K562 (cell line): ENCODE measurements around the gene ZNF581. TPM values are rescaled to one million over a fixed set of nuclear protein-coding genes. Genes with fewer than 3 reads are reported as not detected.

ENCODE experiments used
- ATAC-seq: fragments of 200-7000 bp; cut with Tn5 transposase; 3 replicates; pipeline ENCODE4 v1.9.1; 2020; ENCODE audit warnings: moderate library complexity
- BruUV-seq: library from RNA; stranded (reverse); fragments of 400-500 nt; replicated peaks from 2 replicates; lab custom pipeline; 2021; lab: Mats Ljungman, UMichigan
- CTCF ChIA-PET: fragments of 300-600 bp; formaldehyde crosslinking; extraction: SDS; loops from one replicate; lab custom pipeline; 2021; ENCODE audit warnings: low intra/inter-chr PET ratio; lab: Yijun Ruan, JAX
- POLR2A ChIA-PET: fragments of 300-600, 350-650 bp; sonication (Branson Sonifier 250); formaldehyde crosslinking; extraction: SDS; loops from one replicate; lab custom pipeline; 2021; ENCODE audit warnings: antibody characterized with exemption, inconsistent platforms; lab: Yijun Ruan, JAX
- DNase-seq, 4 experiments: peaks; one replicate each; pipeline versions ENCODE4 v3.0.0 to v3.0.0-alpha.2; 2011 to 2018; ENCODE audit warnings: low spot score in 3 of 4, mixed read lengths in 3 of 4; ENCODE audit errors: extremely low read depth in 1 of 4
- FAIRE-seq: peaks from 2 replicates; lab custom pipeline; 2011; peaks lifted over from hg19 to GRCh38; lab: Jason Lieb, UNC
- H2AFZ ChIP-seq: 2 replicates; pipeline ENCODE4 v1.6.0; 2011; ENCODE audit warnings: low read depth, low read length, control low read depth, inconsistent platforms
- H3K27ac ChIP-seq: fragments of 200-600 bp; 3 replicates; pipeline ENCODE4 v1.8.0; 2011; ENCODE audit warnings: low read depth, mild to moderate bottlenecking, control low read depth, inconsistent platforms, low read length, moderate library complexity, mixed read lengths; ENCODE audit errors: extremely low read depth
- H3K27me3 ChIP-seq, 2 experiments: fragments of 300-600 bp in 1 of 2; 2 replicates in 1 of 2; 3 replicates in 1 of 2; pipeline versions ENCODE4 v1.6.0 to v1.8.0; 2011; ENCODE audit warnings: inconsistent platforms in 2 of 2, low read length in 2 of 2, mild to moderate bottlenecking in 1 of 2, mixed read lengths in 1 of 2, moderate library complexity in 1 of 2; ENCODE audit not compliant: control insufficient read depth in 2 of 2, insufficient read depth in 2 of 2
- H3K36me3 ChIP-seq: fragments of 300-600 bp; 3 replicates; pipeline ENCODE4 v1.8.0; 2011; ENCODE audit warnings: mild to moderate bottlenecking, low read length, inconsistent platforms; ENCODE audit not compliant: control insufficient read depth, insufficient read depth
- H3K4me1 ChIP-seq, 2 experiments: fragments of 200-600 bp in 1 of 2; replicated peaks in 1 of 2; 2 replicates in 1 of 2; 3 replicates in 1 of 2; pipeline versions ENCODE4 v1.5.1 to v1.8.0; 2011; ENCODE audit warnings: inconsistent platforms in 2 of 2, low read length in 2 of 2, mild to moderate bottlenecking in 1 of 2, mixed read lengths in 1 of 2, moderate library complexity in 1 of 2; ENCODE audit not compliant: control insufficient read depth in 2 of 2, insufficient read depth in 2 of 2
- H3K4me2 ChIP-seq: 2 replicates; pipeline ENCODE4 v1.6.1; 2011; ENCODE audit warnings: low read length, control low read depth, inconsistent platforms, mixed read lengths; ENCODE audit not compliant: insufficient read depth
- H3K4me3 ChIP-seq: fragments of 200-600 bp; sonication (generic), shearing (Covaris generic); 2 replicates; pipeline ENCODE4 v1.5.1; 2016; ENCODE audit warnings: control low read depth, inconsistent platforms
- H3K79me2 ChIP-seq: fragments of 200-600 bp; 3 replicates; pipeline ENCODE4 v1.8.0; 2011; ENCODE audit warnings: low read length, inconsistent platforms; ENCODE audit not compliant: control insufficient read depth, insufficient read depth
- H3K9ac ChIP-seq, 2 experiments: 2 replicates each; pipeline versions ENCODE4 v1.6.0 to v1.6.1; 2011; ENCODE audit warnings: low read depth in 2 of 2, low read length in 2 of 2, control low read depth in 1 of 2, inconsistent platforms in 1 of 2, mild to moderate bottlenecking in 1 of 2, mixed read lengths in 1 of 2; ENCODE audit not compliant: insufficient read depth in 1 of 2
- H3K9me1 ChIP-seq: one replicate; pipeline ENCODE4 v1.6.0; 2011; ENCODE audit warnings: inconsistent platforms, mild to moderate bottlenecking, low read length, moderate library complexity; ENCODE audit not compliant: control insufficient read depth, insufficient read depth
- H3K9me3 ChIP-seq: replicated peaks from 2 replicates; pipeline ENCODE4 v1.5.1; 2011; ENCODE audit warnings: low read depth, low read length, inconsistent platforms; ENCODE audit not compliant: control insufficient read depth, insufficient read depth
- H4K20me1 ChIP-seq: replicated peaks from 2 replicates; pipeline ENCODE4 v1.6.1; 2011; ENCODE audit warnings: low read length, inconsistent platforms, mixed read lengths; ENCODE audit not compliant: control insufficient read depth, insufficient read depth
- BRF1 ChIP-seq: IDR thresholded peaks from 3 replicates; pipeline ENCODE4 v1.6.1; 2011; ENCODE audit warnings: borderline replicate concordance, mild to moderate bottlenecking; ENCODE audit not compliant: insufficient read length; ENCODE audit errors: extremely low read depth
- CBFB ChIP-seq: sonication (generic); formaldehyde crosslinking; IDR thresholded peaks from 2 replicates; pipeline ENCODE4 v1.4.0; 2020; ENCODE audit warnings: mild to moderate bottlenecking, missing genetic modification reagents
- CREB1 ChIP-seq, 2 experiments: sonication (generic) in 1 of 2; formaldehyde crosslinking in 1 of 2; IDR thresholded peaks; 2 replicates each; pipeline versions ENCODE4 v1.6.1 to v1.8.0; 2012 to 2022; ENCODE audit warnings: inconsistent platforms in 1 of 2, mild to moderate bottlenecking in 1 of 2, missing genetic modification reagents in 1 of 2, moderate library complexity in 1 of 2
- EHMT2 ChIP-seq: fragments of 450-650 bp; IDR thresholded peaks from 2 replicates; pipeline ENCODE4 v1.6.1; 2018; ENCODE audit warnings: antibody characterized with exemption
- EP400 ChIP-seq: fragments of 450-650 bp; IDR thresholded peaks from 2 replicates; pipeline ENCODE4 v1.6.1; 2017; ENCODE audit warnings: antibody characterized with exemption, mild to moderate bottlenecking, moderate library complexity
- FOXM1 ChIP-seq, 2 experiments: fragments of 450-650 bp in 1 of 2; sonication (generic) in 1 of 2; formaldehyde crosslinking in 1 of 2; IDR thresholded peaks; 2 replicates each; pipeline versions ENCODE4 v1.6.1 to v1.9.0; 2017 to 2022; ENCODE audit warnings: low read depth in 2 of 2, mild to moderate bottlenecking in 2 of 2, missing genetic modification reagents in 1 of 2, moderate library complexity in 1 of 2
- HMG20A ChIP-seq: fragments of 450-650 bp; formaldehyde crosslinking; conservative IDR thresholded peaks from 2 replicates; pipeline ENCODE4 v1.4.0; 2020; ENCODE audit warnings: mild to moderate bottlenecking, mixed read lengths
- POLR2H ChIP-seq: IDR thresholded peaks from 2 replicates; pipeline ENCODE4 v1.6.1; 2016; ENCODE audit warnings: missing genetic modification characterization, low read depth, mild to moderate bottlenecking, control low read depth, missing compliant biosample characterization, moderate library complexity
- RUNX1 ChIP-seq: sonication (generic); IDR thresholded peaks from 2 replicates; pipeline ENCODE4 v1.6.1; 2016; ENCODE audit warnings: antibody characterized with exemption, low read depth
- ZBTB33 ChIP-seq: sonication (generic); formaldehyde crosslinking; IDR thresholded peaks from 2 replicates; pipeline ENCODE4 v1.8.1; 2023; ENCODE audit warnings: mild to moderate bottlenecking, missing genetic modification reagents
- ZBTB9 ChIP-seq: fragments of 450-650 bp; formaldehyde crosslinking; IDR thresholded peaks from 2 replicates; pipeline ENCODE4 v1.4.0; 2020; ENCODE audit warnings: mild to moderate bottlenecking, moderate library complexity
- ZMIZ1 ChIP-seq, 2 experiments: fragments of 150-350 bp in 1 of 2; IDR thresholded peaks; 2 replicates each; pipeline ENCODE4 v1.6.1; 2012 to 2016; ENCODE audit warnings: low read depth in 2 of 2, low read length in 2 of 2, mild to moderate bottlenecking in 1 of 2, moderate library complexity in 1 of 2
- ZNF124 ChIP-seq: sonication (generic); formaldehyde crosslinking; IDR thresholded peaks from 2 replicates; pipeline ENCODE4 v1.8.1; 2022; ENCODE audit warnings: missing genetic modification reagents
- ZNF146 ChIP-seq: IDR thresholded peaks from one replicate; pipeline ENCODE4 v1.6.1; 2018; ENCODE audit warnings: missing compliant biosample characterization; ENCODE audit not compliant: unreplicated experiment
- WGBS: fragments of 100-300 bp; shearing (Covaris generic); methylation state at CpG from one replicate; pipeline ENCODE4 v1.1.6; 2016; ENCODE audit warnings: low coverage, mixed read lengths; ENCODE audit not compliant: insufficient coverage; ENCODE audit errors: missing lambda C conversion rate; 5-methylcytosine and 5-hydroxymethylcytosine counted together
- in situ Hi-C: fragments of 300-500 bp; cut with MboI; formaldehyde crosslinking; loops from 4 replicates; pipeline ENCODE4 v1.15.0; 2018; ENCODE audit warnings: inconsistent platforms, mixed read lengths
- intact Hi-C: fragments of 100-400 bp; cut with micrococcal nuclease; formaldehyde crosslinking; loops from 2 replicates; pipeline ENCODE4 v1.14.2; 2022
- polyA plus RNA-seq, 8 experiments: library from polyadenylated mRNA; depleted of rRNA in 4 of 8; stranded (reverse) in 5 of 8; unstranded in 3 of 8; fragments of >200 nt; fragmentation: Nextera tagmentation in 2 of 8; fragmentation: Illumina TruSeq in 1 of 8; extraction: Ambion mirVana in 2 of 8; extraction: Trizol in 1 of 8; gene quantifications; 2 replicates each; pipeline versions ENCODE4 v1.2.1 to v1.2.3, GENCODE V29; 2011 to 2014; ENCODE audit warnings: inconsistent platforms in 1 of 8, missing spikeins in 1 of 8
- total RNA-seq, 7 experiments: library from RNA; depleted of rRNA in 6 of 7; stranded (reverse); fragments of >200 nt in 6 of 7; fragmentation: Illumina TruSeq in 2 of 7; extraction: Trizol in 2 of 7; gene quantifications; 2 replicates each; pipeline versions ENCODE4 v1.2.1 to v1.2.3, GENCODE V29; 2011 to 2021; ENCODE audit warnings: low replicate concordance in 1 of 7

The ZNF581 gene
- total and polyA plus RNA-seq, 9 of the 15 experiments (the other 6 are each of a cell fraction or from before 2014, with no cell fraction given) = 2.4 to 39.4 (median 15.4) TPM

GRCh38 chr19:55640043-55640576, 3.3 kb upstream of the ZNF581 start:
- BruUV-seq = TSS peak; percentile 86
- 32% methylated on average over 32 of the region's 38 CpGs for WGBS
- intact Hi-C loops = no loop called here
- peaks cover 42 to 69% of the 10 kb centered on the region in 2 experiments for H3K4me1 ChIP-seq
- ATAC-seq (peak; percentile 20), DNase-seq (peak; percentile 62 to 81 (median 67)), FAIRE-seq (peak; percentile 54)
- ChIA-PET POLR2A (interaction anchor here (0.7 to 1.0 kb wide), 3 partner anchors 14 to 45 kb away, joined by 3 to 5 read pairs (median 4); no protein-coding TSS in a partner anchor), CTCF (interaction anchor here (1.1 kb wide), 1 partner anchor 14 kb away, joined by 5 read pairs; no protein-coding TSS in a partner anchor)
- H3K9me1 ChIP-seq = no peaks in the 10 kb centered on the region
- in situ Hi-C loops = loop anchor here (25.0 kb wide), 2 partner anchors 503 to 672 kb away; partner anchors contain the start of genes TNNT1 and ZSCAN5A
- H3K9me3 ChIP-seq = no peaks in the 10 kb centered on the region
- H3K4me3 ChIP-seq = peak overlapping the region; percentile 94
- peak overlapping the region; percentile 62 to 89 for H3K9ac ChIP-seq
- H3K27me3 ChIP-seq = no peaks in the 10 kb centered on the region
- peaks cover 24% of the 10 kb centered on the region; the same call in 2 of the 3 replicates for H3K36me3 ChIP-seq
- peaks cover 85% of the 10 kb centered on the region for H3K79me2 ChIP-seq
- H4K20me1 ChIP-seq = no peaks in the 10 kb centered on the region
- peak overlapping the region; percentile 74 for H3K27ac ChIP-seq
- H3K4me2 ChIP-seq = peak overlapping the region; percentile 69
- peak overlapping the region; percentile 58 for H2AFZ ChIP-seq
- TF ChIP-seq FOXM1 (IDR thresholded peaks at IDR 0.05; ENCODE audit: low read depth) (no peak), FOXM1 (CRISPR knock-in tag; IDR thresholded peaks at IDR 0.05; ENCODE audit: low read depth) (peak; percentile 92), CBFB (peak; percentile 88; the same call in 1 of the 2 replicates), CREB1 (IDR thresholded peaks at IDR 0.05) (no peak; the same call in 1 of the 2 replicates), CREB1 (CRISPR knock-in tag; IDR thresholded peaks at IDR 0.05) (peak; percentile 87), POLR2H (tag) (no peak), ZNF146 (no peak), ZBTB33 (CRISPR knock-in tag) (peak; percentile 100), EP400 (peak; percentile 90; the same call in 1 of the 2 replicates), BRF1 (no peak), RUNX1 (no peak), EHMT2 (no peak), ZMIZ1 (IDR thresholded peaks at IDR 0.05; ENCODE audit: low read depth in 2 of 2, low read length in 2 of 2) (no peak), ZNF124 (CRISPR knock-in tag) (peak; percentile 95; the same call in 1 of the 2 replicates), ZBTB9 (CRISPR knock-in tag) (peak; percentile 87), HMG20A (CRISPR knock-in tag) (no peak)
